A549 (cell line): ENCODE data around the gene UNC5C.

Experiments used
- JUN ChIP-seq, 2 experiments: fragments of >200 bp; sonication (Bioruptor Twin); formaldehyde crosslinking; IDR thresholded peaks; 2 replicates in 1 of 2; 3 replicates in 1 of 2; pipeline ENCODE4 v1.6.1; 2016 to 2017
- MYC ChIP-seq: IDR thresholded peaks from 2 replicates; pipeline ENCODE4 v1.6.1; 2012; ENCODE audit warnings: mild to moderate bottlenecking, inconsistent platforms, low read length, improper control_type of control experiment, borderline replicate concordance
- POLR2A ChIP-seq: IDR thresholded peaks from 2 replicates; pipeline ENCODE4 v1.6.1; 2012; ENCODE audit warnings: mild to moderate bottlenecking, low read length
- RAD21 ChIP-seq, 2 experiments: fragments of >200 bp in 1 of 2; sonication (Bioruptor Twin) in 1 of 2; formaldehyde crosslinking in 1 of 2; IDR thresholded peaks in 1 of 2; conservative IDR thresholded peaks in 1 of 2; 2 replicates in 1 of 2; 3 replicates in 1 of 2; pipeline ENCODE4 v1.6.1; 2012 to 2018; ENCODE audit warnings: inconsistent platforms in 1 of 2
- TF ChIP-seq, protein P1 (sequence below): fragments of >200 bp; sonication (Bioruptor Twin); formaldehyde crosslinking; IDR thresholded peaks from 3 replicates; pipeline ENCODE4 v1.5.1; 2016
- TF ChIP-seq, protein P2 (sequence below): fragments of 450-650 bp; IDR thresholded peaks from 2 replicates; pipeline ENCODE4 v1.6.1; 2014; ENCODE audit warnings: antibody characterized with exemption
- TF ChIP-seq, protein P3 (sequence below): IDR thresholded peaks from 2 replicates; pipeline ENCODE4 v1.6.1; 2012
- TF ChIP-seq, protein P4 (sequence below): fragments of 200-600 bp; sonication (generic); IDR thresholded peaks from 2 replicates; pipeline ENCODE4 v1.6.1; 2016; ENCODE audit warnings: antibody characterized with exemption, mild to moderate bottlenecking, moderate library complexity
- TF ChIP-seq, protein P5 (sequence below): IDR thresholded peaks from 2 replicates; pipeline ENCODE4 v1.6.1; 2012

DNA sequence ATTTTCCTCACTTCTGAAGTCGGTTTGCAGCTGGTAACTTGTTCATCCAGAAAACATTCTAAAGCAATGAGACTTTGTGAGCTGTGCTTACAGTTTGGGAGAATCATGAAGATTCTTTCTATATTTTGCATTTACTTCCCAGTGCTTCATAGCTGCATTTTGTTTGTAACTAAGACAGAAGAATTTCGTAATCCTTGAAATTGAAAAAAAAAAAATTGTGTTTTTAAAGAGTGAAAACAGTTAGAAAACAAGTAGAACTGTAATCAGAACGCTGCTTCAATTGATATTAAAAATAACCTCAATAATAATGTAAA is 392.4 kb downstream of the UNC5C start:
- TF ChIP-seq, protein P1, sequence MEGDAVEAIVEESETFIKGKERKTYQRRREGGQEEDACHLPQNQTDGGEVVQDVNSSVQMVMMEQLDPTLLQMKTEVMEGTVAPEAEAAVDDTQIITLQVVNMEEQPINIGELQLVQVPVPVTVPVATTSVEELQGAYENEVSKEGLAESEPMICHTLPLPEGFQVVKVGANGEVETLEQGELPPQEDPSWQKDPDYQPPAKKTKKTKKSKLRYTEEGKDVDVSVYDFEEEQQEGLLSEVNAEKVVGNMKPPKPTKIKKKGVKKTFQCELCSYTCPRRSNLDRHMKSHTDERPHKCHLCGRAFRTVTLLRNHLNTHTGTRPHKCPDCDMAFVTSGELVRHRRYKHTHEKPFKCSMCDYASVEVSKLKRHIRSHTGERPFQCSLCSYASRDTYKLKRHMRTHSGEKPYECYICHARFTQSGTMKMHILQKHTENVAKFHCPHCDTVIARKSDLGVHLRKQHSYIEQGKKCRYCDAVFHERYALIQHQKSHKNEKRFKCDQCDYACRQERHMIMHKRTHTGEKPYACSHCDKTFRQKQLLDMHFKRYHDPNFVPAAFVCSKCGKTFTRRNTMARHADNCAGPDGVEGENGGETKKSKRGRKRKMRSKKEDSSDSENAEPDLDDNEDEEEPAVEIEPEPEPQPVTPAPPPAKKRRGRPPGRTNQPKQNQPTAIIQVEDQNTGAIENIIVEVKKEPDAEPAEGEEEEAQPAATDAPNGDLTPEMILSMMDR: no peak
- TF ChIP-seq POLR2A: no peak
- TF ChIP-seq MYC: no peak
- TF ChIP-seq, protein P2, sequence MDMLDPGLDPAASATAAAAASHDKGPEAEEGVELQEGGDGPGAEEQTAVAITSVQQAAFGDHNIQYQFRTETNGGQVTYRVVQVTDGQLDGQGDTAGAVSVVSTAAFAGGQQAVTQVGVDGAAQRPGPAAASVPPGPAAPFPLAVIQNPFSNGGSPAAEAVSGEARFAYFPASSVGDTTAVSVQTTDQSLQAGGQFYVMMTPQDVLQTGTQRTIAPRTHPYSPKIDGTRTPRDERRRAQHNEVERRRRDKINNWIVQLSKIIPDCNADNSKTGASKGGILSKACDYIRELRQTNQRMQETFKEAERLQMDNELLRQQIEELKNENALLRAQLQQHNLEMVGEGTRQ: no peak
- TF ChIP-seq, protein P3, sequence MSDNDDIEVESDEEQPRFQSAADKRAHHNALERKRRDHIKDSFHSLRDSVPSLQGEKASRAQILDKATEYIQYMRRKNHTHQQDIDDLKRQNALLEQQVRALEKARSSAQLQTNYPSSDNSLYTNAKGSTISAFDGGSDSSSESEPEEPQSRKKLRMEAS: no peak
- TF ChIP-seq, protein P4, sequence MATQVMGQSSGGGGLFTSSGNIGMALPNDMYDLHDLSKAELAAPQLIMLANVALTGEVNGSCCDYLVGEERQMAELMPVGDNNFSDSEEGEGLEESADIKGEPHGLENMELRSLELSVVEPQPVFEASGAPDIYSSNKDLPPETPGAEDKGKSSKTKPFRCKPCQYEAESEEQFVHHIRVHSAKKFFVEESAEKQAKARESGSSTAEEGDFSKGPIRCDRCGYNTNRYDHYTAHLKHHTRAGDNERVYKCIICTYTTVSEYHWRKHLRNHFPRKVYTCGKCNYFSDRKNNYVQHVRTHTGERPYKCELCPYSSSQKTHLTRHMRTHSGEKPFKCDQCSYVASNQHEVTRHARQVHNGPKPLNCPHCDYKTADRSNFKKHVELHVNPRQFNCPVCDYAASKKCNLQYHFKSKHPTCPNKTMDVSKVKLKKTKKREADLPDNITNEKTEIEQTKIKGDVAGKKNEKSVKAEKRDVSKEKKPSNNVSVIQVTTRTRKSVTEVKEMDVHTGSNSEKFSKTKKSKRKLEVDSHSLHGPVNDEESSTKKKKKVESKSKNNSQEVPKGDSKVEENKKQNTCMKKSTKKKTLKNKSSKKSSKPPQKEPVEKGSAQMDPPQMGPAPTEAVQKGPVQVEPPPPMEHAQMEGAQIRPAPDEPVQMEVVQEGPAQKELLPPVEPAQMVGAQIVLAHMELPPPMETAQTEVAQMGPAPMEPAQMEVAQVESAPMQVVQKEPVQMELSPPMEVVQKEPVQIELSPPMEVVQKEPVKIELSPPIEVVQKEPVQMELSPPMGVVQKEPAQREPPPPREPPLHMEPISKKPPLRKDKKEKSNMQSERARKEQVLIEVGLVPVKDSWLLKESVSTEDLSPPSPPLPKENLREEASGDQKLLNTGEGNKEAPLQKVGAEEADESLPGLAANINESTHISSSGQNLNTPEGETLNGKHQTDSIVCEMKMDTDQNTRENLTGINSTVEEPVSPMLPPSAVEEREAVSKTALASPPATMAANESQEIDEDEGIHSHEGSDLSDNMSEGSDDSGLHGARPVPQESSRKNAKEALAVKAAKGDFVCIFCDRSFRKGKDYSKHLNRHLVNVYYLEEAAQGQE: no peak
- TF ChIP-seq RAD21 (conservative IDR thresholded peaks at IDR 0.05 in 1 of 2, IDR thresholded peaks at IDR 0.05 in 1 of 2): no peak
- TF ChIP-seq, protein P5, sequence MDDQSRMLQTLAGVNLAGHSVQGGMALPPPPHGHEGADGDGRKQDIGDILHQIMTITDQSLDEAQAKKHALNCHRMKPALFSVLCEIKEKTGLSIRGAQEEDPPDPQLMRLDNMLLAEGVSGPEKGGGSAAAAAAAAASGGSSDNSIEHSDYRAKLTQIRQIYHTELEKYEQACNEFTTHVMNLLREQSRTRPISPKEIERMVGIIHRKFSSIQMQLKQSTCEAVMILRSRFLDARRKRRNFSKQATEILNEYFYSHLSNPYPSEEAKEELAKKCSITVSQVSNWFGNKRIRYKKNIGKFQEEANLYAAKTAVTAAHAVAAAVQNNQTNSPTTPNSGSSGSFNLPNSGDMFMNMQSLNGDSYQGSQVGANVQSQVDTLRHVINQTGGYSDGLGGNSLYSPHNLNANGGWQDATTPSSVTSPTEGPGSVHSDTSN: no peak
- no peak for TF ChIP-seq JUN (IDR thresholded peaks at IDR 0.05)
